Stimulated activated memory B cell treated with anti-CD40 and anti-IgM and Interleukin-4, amounts not matched to agents 10 μg/mL and 1 μg/mL and 100 μg/mL, for 72 hours (primary cell): ENCODE data around the gene DIS3L2.

Source experiments
- ATAC-seq: fragments of 150-1000 bp; cut with Tn5 transposase; 2 replicates; pipeline ENCODE4 v1.10.0; 2021
- H3K27ac Mint-ChIP-seq: one replicate; pipeline ENCODE4 v1.8.0; 2022; ENCODE audit warnings: mild to moderate bottlenecking, mixed read lengths
- H3K27me3 Mint-ChIP-seq: one replicate; pipeline ENCODE4 v1.8.0; 2022; ENCODE audit warnings: mixed read lengths
- H3K36me3 Mint-ChIP-seq: one replicate; pipeline ENCODE4 v1.8.0; 2022; ENCODE audit warnings: mixed read lengths
- H3K4me1 Mint-ChIP-seq: one replicate; pipeline ENCODE4 v1.8.0; 2022; ENCODE audit warnings: mixed read lengths
- H3K4me3 Mint-ChIP-seq: one replicate; pipeline ENCODE4 v1.8.0; 2022; ENCODE audit warnings: mild to moderate bottlenecking, moderate library complexity, mixed read lengths
- H3K9me3 Mint-ChIP-seq: one replicate; pipeline ENCODE4 v1.8.0; 2022; ENCODE audit warnings: mixed read lengths

Gene DIS3L2

DNA sequence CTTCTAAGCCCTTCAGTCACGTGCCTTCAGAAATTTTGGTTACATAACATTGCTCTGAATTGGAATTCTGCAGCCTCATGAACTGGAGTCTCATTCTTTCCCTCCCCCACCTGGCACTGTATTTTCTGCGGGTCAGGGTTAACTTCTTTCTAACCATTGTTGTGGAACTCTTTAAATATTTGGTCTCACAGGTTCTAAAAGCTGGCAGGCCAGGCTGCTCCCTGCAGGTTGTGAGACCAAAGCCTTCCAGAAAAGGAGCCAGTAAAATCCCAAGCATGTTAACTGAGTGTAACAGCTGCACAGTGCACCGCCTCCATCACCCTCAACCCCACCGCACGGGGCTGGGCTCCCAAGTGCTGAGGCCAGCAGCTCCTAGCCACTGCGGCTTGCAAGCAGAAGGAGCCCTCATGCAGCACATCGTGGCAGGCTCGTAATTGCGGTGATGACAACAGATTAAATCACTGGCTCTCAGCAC lies 243.0 kb downstream of the DIS3L2 start:
- no peak for ATAC-seq
- Mint-ChIP-seq H3K4me1 (no peaks in the 10 kb centered on the region), H3K4me3 (no peak overlapping the region), H3K9me3 (no peaks in the 10 kb centered on the region), H3K27ac (no peak overlapping the region), H3K36me3 (peaks cover 57% of the 10 kb centered on the region), H3K27me3 (no peaks in the 10 kb centered on the region)

GRCh38 chr2:232207174-232207573 lies 245.7 kb downstream of the DIS3L2 start:
- Mint-ChIP-seq H3K9me3 (no peaks in the 10 kb centered on the region), H3K27me3 (no peaks in the 10 kb centered on the region), H3K4me3 (no peak overlapping the region), H3K36me3 (peaks cover 51% of the 10 kb centered on the region), H3K27ac (no peak overlapping the region), H3K4me1 (peaks cover 20% of the 10 kb centered on the region)
- no peak for ATAC-seq

GRCh38 chr2:232210306-232210705 lies 248.8 kb downstream of the DIS3L2 start:
- Mint-ChIP-seq H3K4me3 (no peak overlapping the region), H3K27ac (no peak overlapping the region), H3K36me3 (peaks cover 34% of the 10 kb centered on the region), H3K27me3 (no peaks in the 10 kb centered on the region), H3K4me1 (peaks cover 28% of the 10 kb centered on the region), H3K9me3 (no peaks in the 10 kb centered on the region)
- no peak for ATAC-seq

GRCh38 chr2:232211743-232212686 lies 250.5 kb downstream of the DIS3L2 start:
- Mint-ChIP-seq H3K36me3 (peaks cover 44% of the 10 kb centered on the region), H3K4me1 (peaks cover 36% of the 10 kb centered on the region), H3K27me3 (no peaks in the 10 kb centered on the region), H3K4me3 (no peak overlapping the region), H3K27ac (no peak overlapping the region), H3K9me3 (no peaks in the 10 kb centered on the region)
- peak; percentile 89 for ATAC-seq

DNA sequence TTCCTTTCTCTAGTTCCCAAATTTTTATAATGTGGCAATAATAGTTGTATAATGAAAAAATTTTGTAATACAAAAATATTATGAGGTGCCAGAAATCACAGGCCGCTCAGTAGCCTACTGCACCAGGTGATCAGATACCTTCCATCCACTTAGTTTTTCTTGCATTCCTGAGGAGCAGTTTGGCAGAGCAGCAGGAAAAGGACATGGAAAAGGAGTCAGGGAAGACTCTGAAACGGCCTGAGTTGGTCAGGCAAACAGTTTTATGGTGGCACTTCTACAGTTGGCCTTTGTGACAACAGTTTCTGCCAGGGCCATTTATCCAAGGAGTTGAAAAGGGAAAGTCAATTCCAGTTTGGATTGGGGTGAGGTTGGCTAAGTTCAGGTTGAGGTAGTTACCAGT lies 251.7 kb downstream of the DIS3L2 start:
- Mint-ChIP-seq H3K36me3 (peaks cover 44% of the 10 kb centered on the region), H3K27me3 (no peaks in the 10 kb centered on the region), H3K4me1 (peaks cover 40% of the 10 kb centered on the region), H3K27ac (no peak overlapping the region), H3K9me3 (no peaks in the 10 kb centered on the region), H3K4me3 (no peak overlapping the region)
- no peak for ATAC-seq

DNA sequence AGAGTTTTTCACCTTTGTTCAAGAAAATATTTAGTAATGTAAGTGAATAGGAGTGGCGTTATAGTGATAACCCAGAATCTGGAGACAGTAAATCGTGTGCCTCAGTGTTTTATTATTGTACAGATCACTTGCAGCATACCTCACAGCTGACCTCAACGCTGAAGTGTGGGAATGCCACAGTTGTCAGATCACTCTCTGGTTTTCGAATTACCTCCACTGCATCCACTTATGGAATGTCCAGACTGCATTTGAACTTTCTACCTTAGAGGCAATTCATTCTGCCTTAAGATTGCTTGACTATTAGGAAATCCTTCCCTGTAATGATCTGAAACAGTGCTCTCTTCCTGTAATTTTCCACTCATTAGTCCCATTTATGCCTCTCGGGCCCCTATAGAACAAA lies 252.5 kb downstream of the DIS3L2 start:
- Mint-ChIP-seq H3K27ac (no peak overlapping the region), H3K4me3 (no peak overlapping the region), H3K36me3 (peaks cover 43% of the 10 kb centered on the region), H3K9me3 (no peaks in the 10 kb centered on the region), H3K27me3 (no peaks in the 10 kb centered on the region), H3K4me1 (peaks cover 47% of the 10 kb centered on the region)
- no peak for ATAC-seq

- peaks cover 46% of the 10 kb centered on the region for H3K4me1 Mint-ChIP-seq
- ATAC-seq: no peak
Observed at GRCh38 chr2:232216028-232216427, 254.5 kb downstream of the DIS3L2 start.

GRCh38 chr2:232218778-232219495 lies 257.4 kb downstream of the DIS3L2 start:
- ATAC-seq: no peak
- Mint-ChIP-seq H3K4me1 (peaks cover 28% of the 10 kb centered on the region), H3K27ac (peak overlapping the region; percentile 31)

More at GRCh38 chr2:232216028-232216427, 254.5 kb downstream of the DIS3L2 start:
- peaks cover 25% of the 10 kb centered on the region for H3K36me3 Mint-ChIP-seq
- no peaks in the 10 kb centered on the region for H3K9me3 Mint-ChIP-seq
- H3K27ac Mint-ChIP-seq: no peak overlapping the region
- no peak overlapping the region for H3K4me3 Mint-ChIP-seq
- H3K27me3 Mint-ChIP-seq: no peaks in the 10 kb centered on the region

GRCh38 chr2:232219496-232219870 lies 258.0 kb downstream of the DIS3L2 start:
- Mint-ChIP-seq H3K36me3 (peaks cover 30% of the 10 kb centered on the region), H3K27me3 (no peaks in the 10 kb centered on the region), H3K4me3 (no peak overlapping the region), H3K27ac (peak overlapping the region; percentile 31), H3K9me3 (no peaks in the 10 kb centered on the region), H3K4me1 (peaks cover 28% of the 10 kb centered on the region)
- peak; percentile 60 for ATAC-seq

More at GRCh38 chr2:232218778-232219495, 257.4 kb downstream of the DIS3L2 start:
- Mint-ChIP-seq H3K27me3 (no peaks in the 10 kb centered on the region), H3K36me3 (peaks cover 27% of the 10 kb centered on the region), H3K4me3 (no peak overlapping the region), H3K9me3 (no peaks in the 10 kb centered on the region)

DNA sequence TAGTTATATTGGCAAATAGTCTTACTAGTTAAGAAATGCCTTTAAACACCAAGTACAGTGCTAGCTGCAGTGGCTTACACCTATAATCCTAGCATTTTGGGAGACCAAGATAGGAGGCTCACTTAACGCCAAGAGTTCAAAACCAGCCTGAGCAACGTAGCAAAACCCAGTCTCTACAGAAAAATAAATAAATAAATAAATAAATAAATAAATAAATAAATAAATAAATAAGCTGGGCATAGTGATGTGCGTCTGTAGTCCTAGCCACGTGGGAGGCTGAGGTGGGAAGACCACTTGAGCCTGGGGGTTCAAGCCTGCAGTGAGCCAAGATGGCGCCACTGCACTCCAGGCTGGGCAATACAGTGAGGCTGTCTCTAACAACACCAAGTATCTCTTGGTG lies 258.4 kb downstream of the DIS3L2 start:
- Mint-ChIP-seq H3K36me3 (peaks cover 30% of the 10 kb centered on the region), H3K4me1 (peaks cover 28% of the 10 kb centered on the region), H3K27ac (no peak overlapping the region), H3K4me3 (no peak overlapping the region), H3K27me3 (no peaks in the 10 kb centered on the region), H3K9me3 (no peaks in the 10 kb centered on the region)
- no peak for ATAC-seq

GRCh38 chr2:232225429-232225828 lies 263.9 kb downstream of the DIS3L2 start:
- Mint-ChIP-seq H3K27me3 (no peaks in the 10 kb centered on the region), H3K27ac (no peak overlapping the region), H3K36me3 (peaks cover 26% of the 10 kb centered on the region), H3K4me1 (no peaks in the 10 kb centered on the region), H3K9me3 (no peaks in the 10 kb centered on the region), H3K4me3 (no peak overlapping the region)
- ATAC-seq: no peak

- Mint-ChIP-seq H3K27ac (no peak overlapping the region), H3K9me3 (no peaks in the 10 kb centered on the region), H3K27me3 (no peaks in the 10 kb centered on the region), H3K4me1 (no peaks in the 10 kb centered on the region), H3K4me3 (no peak overlapping the region), H3K36me3 (peaks cover 26% of the 10 kb centered on the region)
- no peak for ATAC-seq
Observed at GRCh38 chr2:232225895-232226294, 264.4 kb downstream of the DIS3L2 start.

DNA sequence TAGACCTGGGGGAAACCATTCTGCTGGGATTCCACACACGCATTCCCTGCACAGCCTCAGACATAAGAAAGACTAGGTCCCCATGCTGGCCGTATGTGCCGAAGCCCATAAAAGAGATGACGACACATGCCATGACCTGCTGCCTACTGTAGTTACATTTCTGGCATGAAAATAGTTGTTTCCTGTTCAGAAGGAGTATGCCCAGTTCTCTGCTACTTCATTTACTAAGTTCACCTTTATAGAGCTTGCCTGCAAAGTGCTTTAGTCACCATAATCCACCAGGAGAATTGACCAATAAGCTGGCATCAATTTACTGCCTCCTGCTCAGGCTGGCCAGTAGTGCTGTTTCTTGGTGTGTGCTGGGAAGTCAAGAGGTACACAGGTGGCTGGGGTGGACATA lies 266.8 kb downstream of the DIS3L2 start:
- ATAC-seq: no peak
- no peak overlapping the region for H3K27ac Mint-ChIP-seq
- no peaks in the 10 kb centered on the region for H3K27me3 Mint-ChIP-seq
- H3K9me3 Mint-ChIP-seq: no peaks in the 10 kb centered on the region
- H3K4me3 Mint-ChIP-seq: no peak overlapping the region
- H3K4me1 Mint-ChIP-seq: no peaks in the 10 kb centered on the region
- peaks cover 27% of the 10 kb centered on the region for H3K36me3 Mint-ChIP-seq

DNA sequence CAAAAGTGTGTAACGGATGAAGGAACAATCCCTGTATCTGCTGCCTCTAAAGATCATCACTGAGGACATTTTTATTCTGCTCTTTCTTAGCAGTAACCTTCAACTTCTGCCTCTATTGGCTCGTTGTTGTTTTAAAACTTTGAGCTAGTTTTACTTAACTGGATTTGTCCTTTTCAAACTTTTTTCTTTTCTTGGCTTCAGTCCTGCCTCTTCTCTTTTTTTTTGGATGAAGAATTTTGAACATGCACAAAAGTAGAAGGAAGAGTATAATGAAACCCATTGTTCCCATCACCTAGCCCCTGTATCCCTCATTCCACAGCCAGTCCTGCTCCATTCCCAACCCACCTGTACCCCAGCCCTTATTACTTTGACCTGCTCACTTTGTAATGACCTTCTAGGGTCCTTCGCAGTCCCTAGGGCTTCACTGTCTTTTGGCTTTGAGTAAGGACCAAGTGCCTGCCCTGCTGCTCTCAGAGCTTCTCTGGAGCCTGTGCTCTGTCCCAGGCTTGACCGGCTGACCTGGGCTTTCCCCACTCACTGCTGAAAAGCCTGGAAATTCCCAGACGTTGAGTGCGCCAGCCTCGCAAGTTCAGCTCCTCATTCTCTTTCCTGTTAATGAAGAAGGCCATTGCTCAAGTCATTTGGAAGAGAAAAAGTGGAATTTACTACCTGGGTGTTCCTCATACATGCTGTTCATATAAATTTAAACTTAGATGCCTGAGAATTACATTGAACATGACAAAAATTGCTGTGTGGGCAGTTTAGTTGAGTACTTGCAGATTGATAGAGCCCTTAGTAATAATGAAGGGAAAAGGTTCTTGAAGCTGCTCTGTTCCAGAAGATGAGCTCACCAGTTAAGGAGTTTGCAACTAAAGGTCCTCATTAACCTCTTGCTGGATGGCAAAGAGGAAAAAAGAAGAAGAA lies 267.7 kb downstream of the DIS3L2 start:
- ATAC-seq: no peak
- Mint-ChIP-seq H3K4me3 (no peak overlapping the region), H3K36me3 (peaks cover 18% of the 10 kb centered on the region), H3K9me3 (no peaks in the 10 kb centered on the region), H3K27me3 (no peaks in the 10 kb centered on the region), H3K27ac (no peak overlapping the region), H3K4me1 (no peaks in the 10 kb centered on the region)

GRCh38 chr2:232229911-232230310 lies 268.4 kb downstream of the DIS3L2 start:
- Mint-ChIP-seq H3K27ac (no peak overlapping the region), H3K36me3 (peaks cover 18% of the 10 kb centered on the region), H3K4me1 (no peaks in the 10 kb centered on the region), H3K4me3 (no peak overlapping the region), H3K9me3 (no peaks in the 10 kb centered on the region), H3K27me3 (no peaks in the 10 kb centered on the region)
- ATAC-seq: no peak
